Thyroid gland (tissue), 4 donors: ENCODE measurements around the gene RYR3.

ENCODE experiments used
- CTCF ChIP-seq, 6 experiments: fragments of 200-600 bp in 3 of 6; fragments of 450-650 bp in 3 of 6; sonication (generic) in 3 of 6; IDR thresholded peaks; one replicate each; pipeline ENCODE4 v1.5.1; 2016 to 2019; ENCODE audit warnings: antibody characterized with exemption in 6 of 6, mild to moderate bottlenecking in 2 of 6, inconsistent platforms in 1 of 6, moderate library complexity in 1 of 6
- POLR2A ChIP-seq, 2 donors: fragments of 450-650 bp; IDR thresholded peaks; one replicate each; pipeline ENCODE4 v1.6.1; 2017; ENCODE audit warnings: antibody characterized with exemption in 2 of 2, mild to moderate bottlenecking in 2 of 2, moderate library complexity in 1 of 2

GRCh38 chr15:33902043-33902442, 591.3 kb downstream of the RYR3 start:
- no peak for TF ChIP-seq CTCF (IDR thresholded peaks at IDR 0.05)
- no peak for TF ChIP-seq POLR2A (IDR thresholded peaks at IDR 0.05)
